HCT116 (cell line): ENCODE data around the gene CAPN13. TPM values are rescaled to one million over a fixed set of nuclear protein-coding genes. Genes with fewer than 3 reads are reported as not detected.

ENCODE experiments used
- ATAC-seq: fragments of 200-7000 bp; cut with Tn5 transposase; 2 replicates; pipeline ENCODE4 v1.9.1; 2020; ENCODE audit warnings: mild to moderate bottlenecking, moderate library complexity
- BruUV-seq: library from RNA; stranded (reverse); fragments of 400-500 nt; replicated peaks from 2 replicates; lab custom pipeline; 2021; lab: Mats Ljungman, UMichigan
- CTCF ChIA-PET: fragments of 300-600 bp; sonication (Branson Sonifier 250); formaldehyde crosslinking; loops from one replicate; lab custom pipeline; 2021; ENCODE audit warnings: antibody characterized with exemption; lab: Charles Lee
- POLR2A ChIA-PET: fragments of 300-600, 350-600 bp; sonication (Branson Sonifier 250); formaldehyde crosslinking; loops from one replicate; lab custom pipeline; 2021; ENCODE audit warnings: antibody characterized with exemption; lab: Charles Lee
- RAD21 ChIA-PET, 2 experiments: fragments of 300-600 bp; sonication (Branson Sonifier 250); formaldehyde crosslinking; loops; one replicate each; lab custom pipeline; 2023; ENCODE audit warnings: low total read pairs in 2 of 2; ENCODE audit not compliant: uncharacterized antibody in 2 of 2, unreplicated experiment in 2 of 2, low non-redundant PET in 1 of 2; lab: Charles Lee
- DNase-seq: peaks from one replicate; pipeline ENCODE4 v3.0.0-alpha.2; 2010; ENCODE audit warnings: low read depth, low spot score
- H2AFZ ChIP-seq: fragments of 200-600 bp; shearing (Covaris generic), sonication (generic); 2 replicates; pipeline ENCODE4 v1.6.1; 2017; ENCODE audit warnings: low read depth, mixed run types, mixed read lengths, antibody characterized with exemption, low read length; ENCODE audit not compliant: poor library complexity, severe bottlenecking
- H3K27ac ChIP-seq: 2 replicates; pipeline ENCODE4 v1.5.1; 2012; ENCODE audit warnings: low read depth, low read length
- H3K27me3 ChIP-seq: fragments of 200-600 bp; sonication (generic); 2 replicates; pipeline ENCODE4 v1.6.1; 2016; ENCODE audit warnings: mixed run types, low read length, mixed read lengths; ENCODE audit not compliant: insufficient read depth
- H3K36me3 ChIP-seq, 2 experiments: fragments of 200-500 bp in 1 of 2; fragments of 200-600 bp in 1 of 2; sonication (Bioruptor generic) in 1 of 2; sonication (generic) in 1 of 2; 2 replicates each; pipeline versions ENCODE4 v1.5.1 to v1.6.1; 2014 to 2016; ENCODE audit warnings: low read length in 2 of 2, inconsistent platforms in 1 of 2, mixed read lengths in 1 of 2, mixed run types in 1 of 2; ENCODE audit not compliant: insufficient read depth in 2 of 2, control insufficient read depth in 1 of 2
- H3K4me1 ChIP-seq, 2 experiments: fragments of 200-600 bp in 1 of 2; sonication (generic) in 1 of 2; 2 replicates each; pipeline versions ENCODE4 v1.5.1 to v1.6.1; 2012 to 2017; ENCODE audit warnings: low read length in 2 of 2, inconsistent platforms in 1 of 2, mild to moderate bottlenecking in 1 of 2, mixed read lengths in 1 of 2, mixed run types in 1 of 2, moderate library complexity in 1 of 2; ENCODE audit not compliant: insufficient read depth in 2 of 2, control insufficient read depth in 1 of 2
- H3K4me2 ChIP-seq: fragments of 200-600 bp; sonication (generic); 2 replicates; pipeline ENCODE4 v1.6.1; 2017; ENCODE audit warnings: mixed run types, low read length, mixed read lengths
- H3K4me3 ChIP-seq, 2 experiments: fragments of 200-600 bp in 1 of 2; sonication (generic) in 1 of 2; replicated peaks in 1 of 2; 2 replicates each; pipeline ENCODE4 v1.5.1; 2011 to 2016; ENCODE audit warnings: low read length in 2 of 2, control low read depth in 1 of 2, low read depth in 1 of 2, mild to moderate bottlenecking in 1 of 2, mixed read lengths in 1 of 2, mixed run types in 1 of 2
- H3K79me2 ChIP-seq: fragments of 200-600 bp; sonication (generic); 2 replicates; pipeline ENCODE4 v1.6.1; 2017; ENCODE audit warnings: mild to moderate bottlenecking, mixed run types, low read length, moderate library complexity, mixed read lengths; ENCODE audit not compliant: insufficient read depth
- H3K9ac ChIP-seq: fragments of 200-600 bp; sonication (generic); 2 replicates; pipeline ENCODE4 v1.6.1; 2016; ENCODE audit warnings: low read length, mixed read lengths
- H3K9me2 ChIP-seq: fragments of 200-600 bp; sonication (generic), shearing (Covaris generic); 2 replicates; pipeline ENCODE4 v1.6.1; 2017; ENCODE audit warnings: mixed run types, mild to moderate bottlenecking, moderate library complexity; ENCODE audit not compliant: insufficient read depth
- H3K9me3 ChIP-seq, 2 experiments: fragments of 200-500 bp in 1 of 2; fragments of 200-600 bp in 1 of 2; sonication (Bioruptor generic) in 1 of 2; sonication (generic) in 1 of 2; 2 replicates each; pipeline ENCODE4 v1.6.1; 2014 to 2017; ENCODE audit warnings: low read length in 2 of 2, mixed read lengths in 2 of 2, inconsistent platforms in 1 of 2, low read depth in 1 of 2, mild to moderate bottlenecking in 1 of 2, mixed run types in 1 of 2, moderate library complexity in 1 of 2; ENCODE audit not compliant: control insufficient read depth in 1 of 2, insufficient read depth in 1 of 2
- H4K20me1 ChIP-seq: fragments of 200-600 bp; sonication (generic), shearing (Covaris generic); 2 replicates; pipeline ENCODE4 v1.6.1; 2017; ENCODE audit warnings: mixed run types, mild to moderate bottlenecking, moderate library complexity; ENCODE audit not compliant: insufficient read depth
- EZH2 ChIP-seq: fragments of 200-600 bp; sonication (generic); IDR thresholded peaks from 2 replicates; pipeline ENCODE4 v1.6.1; 2017; ENCODE audit warnings: antibody characterized with exemption, mixed run types
- POLR2A ChIP-seq: IDR thresholded peaks from 2 replicates; pipeline ENCODE4 v1.7.0; 2011; ENCODE audit warnings: borderline replicate concordance; ENCODE audit not compliant: insufficient read depth, insufficient read length; ENCODE audit errors: extremely low read depth
- POLR2AphosphoS5 ChIP-seq: IDR thresholded peaks from 2 replicates; pipeline ENCODE4 v1.6.1; 2011; ENCODE audit warnings: mild to moderate bottlenecking, low read depth, low read length, moderate library complexity
- RAD21 ChIP-seq: IDR thresholded peaks from 2 replicates; pipeline ENCODE4 v1.6.1; 2012; ENCODE audit warnings: low read depth, mild to moderate bottlenecking
- SIN3A ChIP-seq: IDR thresholded peaks from 2 replicates; pipeline ENCODE4 v1.6.1; 2012; ENCODE audit warnings: low read depth
- SP1 ChIP-seq: IDR thresholded peaks from 2 replicates; pipeline ENCODE4 v1.6.1; 2012; ENCODE audit warnings: low read depth
- YY1 ChIP-seq: IDR thresholded peaks from 2 replicates; pipeline ENCODE4 v1.6.1; 2011; ENCODE audit warnings: low read length, low read depth, moderate library complexity, mild to moderate bottlenecking; ENCODE audit not compliant: insufficient replicate concordance; ENCODE audit errors: extremely low read depth
- ZNF274 ChIP-seq: fragments of 200-500 bp; sonication (Bioruptor generic); IDR thresholded peaks from 2 replicates; pipeline ENCODE4 v1.6.1; 2014; ENCODE audit warnings: mild to moderate bottlenecking, low read depth, low read length, inconsistent platforms
- intact Hi-C: fragments of 100-400 bp; cut with micrococcal nuclease; formaldehyde crosslinking; loops from 2 replicates; pipeline ENCODE4 v1.10.0; 2022
- total RNA-seq: library from RNA; stranded (reverse); gene quantifications from one replicate; pipeline ENCODE4 v1.2.1, GENCODE V29; 2021; ENCODE audit not compliant: unreplicated experiment
- TF ChIP-seq, protein P1 (sequence below): IDR thresholded peaks from 2 replicates; pipeline ENCODE4 v1.6.1; 2012
- TF ChIP-seq, protein P2 (sequence below): IDR thresholded peaks from 2 replicates; pipeline ENCODE4 v1.6.1; 2012
- TF ChIP-seq, protein P3 (sequence below), 3 experiments: fragments of 200-600 bp in 1 of 3; sonication (generic) in 1 of 3; IDR thresholded peaks in 2 of 3; conservative IDR thresholded peaks in 1 of 3; 2 replicates each; pipeline ENCODE4 v1.5.1; 2012 to 2017; ENCODE audit warnings: low read depth in 2 of 3, low read length in 2 of 3, antibody characterized with exemption in 1 of 3, borderline replicate concordance in 1 of 3, control low read depth in 1 of 3, mild to moderate bottlenecking in 1 of 3, mixed read lengths in 1 of 3, mixed run types in 1 of 3, moderate library complexity in 1 of 3; ENCODE audit not compliant: insufficient read depth in 1 of 3
- TF ChIP-seq, protein P4 (sequence below): IDR thresholded peaks from 2 replicates; pipeline ENCODE4 v1.6.1; 2011; ENCODE audit warnings: mild to moderate bottlenecking, low read length, moderate library complexity; ENCODE audit not compliant: insufficient replicate concordance; ENCODE audit errors: extremely low read depth
- TF ChIP-seq, protein P5 (sequence below): IDR thresholded peaks from 2 replicates; pipeline ENCODE4 v1.6.1; 2012; ENCODE audit warnings: low read depth

CAPN13 gene
- total RNA-seq, 1 experiment from 2014 or later: 0.25 TPM

DNA sequence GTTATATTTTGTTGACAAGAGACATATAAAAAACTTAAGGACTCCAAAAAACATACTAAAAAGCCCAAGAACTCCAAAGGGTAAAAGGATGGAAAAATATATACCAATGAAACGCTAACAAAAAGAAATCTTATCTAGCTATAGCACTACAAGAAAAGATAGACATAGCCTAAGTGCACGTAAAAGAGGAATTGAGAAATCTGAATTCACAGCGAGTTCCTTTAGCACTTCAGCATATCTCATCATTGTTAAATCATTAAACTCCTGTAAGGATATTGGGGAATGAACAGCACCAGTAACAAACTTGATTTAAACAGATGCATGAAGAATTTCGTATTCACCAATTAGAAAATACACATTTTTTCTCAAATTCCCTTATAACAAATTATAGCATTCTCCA is 134.1 kb downstream of the CAPN13 start:
- Histone ChIP-seq H3K27ac (no peak overlapping the region), H3K4me2 (no peak overlapping the region), H4K20me1 (no peaks in the 10 kb centered on the region), H3K4me3 (no peak overlapping the region), H3K36me3 (no peaks in the 10 kb centered on the region), H3K9ac (no peak overlapping the region), H2AFZ (no peak overlapping the region), H3K9me3 (0 out of 4 replicates have a peak, but pooled peaks cover 0 to 4% of the 10 kb centered on the region in 2 experiments), H3K9me2 (no peaks in the 10 kb centered on the region), H3K27me3 (no peaks in the 10 kb centered on the region), H3K4me1 (no peaks in the 10 kb centered on the region), H3K79me2 (no peaks in the 10 kb centered on the region)
- BruUV-seq: no TSS peak
- ATAC-seq (no peak), DNase-seq (no peak)
- RAD21 ChIA-PET: no interaction called here
- TF ChIP-seq, protein P1, sequence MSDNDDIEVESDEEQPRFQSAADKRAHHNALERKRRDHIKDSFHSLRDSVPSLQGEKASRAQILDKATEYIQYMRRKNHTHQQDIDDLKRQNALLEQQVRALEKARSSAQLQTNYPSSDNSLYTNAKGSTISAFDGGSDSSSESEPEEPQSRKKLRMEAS: no peak
- TF ChIP-seq RAD21: no peak
- TF ChIP-seq ZNF274: no peak
- TF ChIP-seq, protein P2, sequence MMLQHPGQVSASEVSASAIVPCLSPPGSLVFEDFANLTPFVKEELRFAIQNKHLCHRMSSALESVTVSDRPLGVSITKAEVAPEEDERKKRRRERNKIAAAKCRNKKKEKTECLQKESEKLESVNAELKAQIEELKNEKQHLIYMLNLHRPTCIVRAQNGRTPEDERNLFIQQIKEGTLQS: no peak
- TF ChIP-seq SP1: no peak
- TF ChIP-seq, protein P3, sequence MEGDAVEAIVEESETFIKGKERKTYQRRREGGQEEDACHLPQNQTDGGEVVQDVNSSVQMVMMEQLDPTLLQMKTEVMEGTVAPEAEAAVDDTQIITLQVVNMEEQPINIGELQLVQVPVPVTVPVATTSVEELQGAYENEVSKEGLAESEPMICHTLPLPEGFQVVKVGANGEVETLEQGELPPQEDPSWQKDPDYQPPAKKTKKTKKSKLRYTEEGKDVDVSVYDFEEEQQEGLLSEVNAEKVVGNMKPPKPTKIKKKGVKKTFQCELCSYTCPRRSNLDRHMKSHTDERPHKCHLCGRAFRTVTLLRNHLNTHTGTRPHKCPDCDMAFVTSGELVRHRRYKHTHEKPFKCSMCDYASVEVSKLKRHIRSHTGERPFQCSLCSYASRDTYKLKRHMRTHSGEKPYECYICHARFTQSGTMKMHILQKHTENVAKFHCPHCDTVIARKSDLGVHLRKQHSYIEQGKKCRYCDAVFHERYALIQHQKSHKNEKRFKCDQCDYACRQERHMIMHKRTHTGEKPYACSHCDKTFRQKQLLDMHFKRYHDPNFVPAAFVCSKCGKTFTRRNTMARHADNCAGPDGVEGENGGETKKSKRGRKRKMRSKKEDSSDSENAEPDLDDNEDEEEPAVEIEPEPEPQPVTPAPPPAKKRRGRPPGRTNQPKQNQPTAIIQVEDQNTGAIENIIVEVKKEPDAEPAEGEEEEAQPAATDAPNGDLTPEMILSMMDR (IDR thresholded peaks at IDR 0.05 in 2 of 3, conservative IDR thresholded peaks at IDR 0.05 in 1 of 3; ENCODE audit: borderline replicate concordance in 1 of 3, insufficient read depth in 1 of 3, low read depth in 2 of 3, low read length in 2 of 3): no peak
- TF ChIP-seq, protein P4, sequence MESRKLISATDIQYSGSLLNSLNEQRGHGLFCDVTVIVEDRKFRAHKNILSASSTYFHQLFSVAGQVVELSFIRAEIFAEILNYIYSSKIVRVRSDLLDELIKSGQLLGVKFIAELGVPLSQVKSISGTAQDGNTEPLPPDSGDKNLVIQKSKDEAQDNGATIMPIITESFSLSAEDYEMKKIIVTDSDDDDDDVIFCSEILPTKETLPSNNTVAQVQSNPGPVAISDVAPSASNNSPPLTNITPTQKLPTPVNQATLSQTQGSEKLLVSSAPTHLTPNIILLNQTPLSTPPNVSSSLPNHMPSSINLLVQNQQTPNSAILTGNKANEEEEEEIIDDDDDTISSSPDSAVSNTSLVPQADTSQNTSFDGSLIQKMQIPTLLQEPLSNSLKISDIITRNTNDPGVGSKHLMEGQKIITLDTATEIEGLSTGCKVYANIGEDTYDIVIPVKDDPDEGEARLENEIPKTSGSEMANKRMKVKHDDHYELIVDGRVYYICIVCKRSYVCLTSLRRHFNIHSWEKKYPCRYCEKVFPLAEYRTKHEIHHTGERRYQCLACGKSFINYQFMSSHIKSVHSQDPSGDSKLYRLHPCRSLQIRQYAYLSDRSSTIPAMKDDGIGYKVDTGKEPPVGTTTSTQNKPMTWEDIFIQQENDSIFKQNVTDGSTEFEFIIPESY: no peak
- TF ChIP-seq, protein P5, sequence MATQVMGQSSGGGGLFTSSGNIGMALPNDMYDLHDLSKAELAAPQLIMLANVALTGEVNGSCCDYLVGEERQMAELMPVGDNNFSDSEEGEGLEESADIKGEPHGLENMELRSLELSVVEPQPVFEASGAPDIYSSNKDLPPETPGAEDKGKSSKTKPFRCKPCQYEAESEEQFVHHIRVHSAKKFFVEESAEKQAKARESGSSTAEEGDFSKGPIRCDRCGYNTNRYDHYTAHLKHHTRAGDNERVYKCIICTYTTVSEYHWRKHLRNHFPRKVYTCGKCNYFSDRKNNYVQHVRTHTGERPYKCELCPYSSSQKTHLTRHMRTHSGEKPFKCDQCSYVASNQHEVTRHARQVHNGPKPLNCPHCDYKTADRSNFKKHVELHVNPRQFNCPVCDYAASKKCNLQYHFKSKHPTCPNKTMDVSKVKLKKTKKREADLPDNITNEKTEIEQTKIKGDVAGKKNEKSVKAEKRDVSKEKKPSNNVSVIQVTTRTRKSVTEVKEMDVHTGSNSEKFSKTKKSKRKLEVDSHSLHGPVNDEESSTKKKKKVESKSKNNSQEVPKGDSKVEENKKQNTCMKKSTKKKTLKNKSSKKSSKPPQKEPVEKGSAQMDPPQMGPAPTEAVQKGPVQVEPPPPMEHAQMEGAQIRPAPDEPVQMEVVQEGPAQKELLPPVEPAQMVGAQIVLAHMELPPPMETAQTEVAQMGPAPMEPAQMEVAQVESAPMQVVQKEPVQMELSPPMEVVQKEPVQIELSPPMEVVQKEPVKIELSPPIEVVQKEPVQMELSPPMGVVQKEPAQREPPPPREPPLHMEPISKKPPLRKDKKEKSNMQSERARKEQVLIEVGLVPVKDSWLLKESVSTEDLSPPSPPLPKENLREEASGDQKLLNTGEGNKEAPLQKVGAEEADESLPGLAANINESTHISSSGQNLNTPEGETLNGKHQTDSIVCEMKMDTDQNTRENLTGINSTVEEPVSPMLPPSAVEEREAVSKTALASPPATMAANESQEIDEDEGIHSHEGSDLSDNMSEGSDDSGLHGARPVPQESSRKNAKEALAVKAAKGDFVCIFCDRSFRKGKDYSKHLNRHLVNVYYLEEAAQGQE: no peak
- no peak for TF ChIP-seq YY1
- no peak for TF ChIP-seq POLR2A
- no peak for TF ChIP-seq SIN3A
- TF ChIP-seq EZH2: no peak
- no peak for TF ChIP-seq POLR2AphosphoS5
- CTCF ChIA-PET: no interaction called here
- POLR2A ChIA-PET: no interaction called here
- intact Hi-C loops: no loop called here
